AG09309 (cell line): ENCODE results near the gene TAP2.

Experiments used
- DNase-seq: peaks from one replicate; pipeline ENCODE4 v3.0.0-alpha.2; 2010; ENCODE audit warnings: low read depth
- H3K4me3 ChIP-seq: 2 replicates; pipeline ENCODE4 v1.5.1; 2011; ENCODE audit warnings: mild to moderate bottlenecking, low read depth, low read length, moderate library complexity; ENCODE audit not compliant: control insufficient read depth
- CTCF ChIP-seq: IDR thresholded peaks from 2 replicates; pipeline ENCODE4 v1.5.1; 2011; ENCODE audit warnings: mild to moderate bottlenecking, low read depth, low read length, inconsistent platforms; ENCODE audit not compliant: insufficient read depth, control insufficient read depth; ENCODE audit errors: missing control alignments

The TAP2 gene

GRCh38 chr6:32853541-32854375 is 15.2 kb upstream of the TAP2 start, which contains the start of the genes PSMB9 and TAP1:
Gene PSMB9, plus strand, starts transcription at chr6:32854192. Its CDS starts 38 bp downstream, at chr6:32854230.
Gene TAP1, minus strand, starts transcription at chr6:32853704. Its CDS starts 68 bp downstream, at chr6:32853636.
- peak within 1 kb of the TSS; percentile 72 for H3K4me3 ChIP-seq
- DNase-seq, result peak; percentile 63
- peak; percentile 61 for TF ChIP-seq CTCF

GRCh38 chr6:32852844-32853540 is 14.5 kb upstream of the TAP2 start:
- no peak for TF ChIP-seq CTCF
- H3K4me3 ChIP-seq, result peak overlapping the region; percentile 72
- DNase-seq, result no peak

- no peak for TF ChIP-seq CTCF
- H3K4me3 ChIP-seq, result peak overlapping the region; percentile 72
- no peak for DNase-seq
Measured at GRCh38 chr6:32852018-32852843, 13.7 kb upstream of the TAP2 start.

GRCh38 chr6:32851025-32851424 is 12.5 kb upstream of the TAP2 start:
- DNase-seq, result no peak
- no peak for TF ChIP-seq CTCF
- no peak overlapping the region for H3K4me3 ChIP-seq

- DNase-seq, result no peak
- no peak overlapping the region for H3K4me3 ChIP-seq
- no peak for TF ChIP-seq CTCF
Measured at GRCh38 chr6:32849126-32849525, 10.6 kb upstream of the TAP2 start.

GRCh38 chr6:32847795-32848194 is 9.3 kb upstream of the TAP2 start:
- no peak for TF ChIP-seq CTCF
- DNase-seq, result no peak
- H3K4me3 ChIP-seq, result no peak overlapping the region
